ENCODE data around the gene ST6GALNAC3.

DNA sequence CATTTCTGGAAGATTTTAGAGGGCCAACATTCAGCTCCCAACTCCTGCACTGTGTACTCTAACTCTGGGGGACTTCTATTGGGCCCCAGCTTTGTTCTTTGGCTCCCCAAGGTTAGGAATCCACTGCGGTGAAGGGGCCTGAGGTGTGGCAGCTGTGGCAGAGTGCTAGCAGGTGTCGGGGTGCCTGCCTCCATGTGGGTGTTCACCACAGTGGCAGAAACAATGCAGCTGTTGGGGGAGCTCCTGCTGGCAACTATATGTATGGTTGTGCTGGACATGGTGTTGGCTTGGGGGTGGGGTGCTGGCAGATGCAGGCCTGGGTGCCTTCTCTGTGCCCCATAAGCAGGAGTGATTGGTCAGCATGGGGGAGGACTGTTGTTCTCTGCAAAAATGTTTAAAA is 95.5 kb downstream of the ST6GALNAC3 start:
- TF ChIP-seq, protein P1, sequence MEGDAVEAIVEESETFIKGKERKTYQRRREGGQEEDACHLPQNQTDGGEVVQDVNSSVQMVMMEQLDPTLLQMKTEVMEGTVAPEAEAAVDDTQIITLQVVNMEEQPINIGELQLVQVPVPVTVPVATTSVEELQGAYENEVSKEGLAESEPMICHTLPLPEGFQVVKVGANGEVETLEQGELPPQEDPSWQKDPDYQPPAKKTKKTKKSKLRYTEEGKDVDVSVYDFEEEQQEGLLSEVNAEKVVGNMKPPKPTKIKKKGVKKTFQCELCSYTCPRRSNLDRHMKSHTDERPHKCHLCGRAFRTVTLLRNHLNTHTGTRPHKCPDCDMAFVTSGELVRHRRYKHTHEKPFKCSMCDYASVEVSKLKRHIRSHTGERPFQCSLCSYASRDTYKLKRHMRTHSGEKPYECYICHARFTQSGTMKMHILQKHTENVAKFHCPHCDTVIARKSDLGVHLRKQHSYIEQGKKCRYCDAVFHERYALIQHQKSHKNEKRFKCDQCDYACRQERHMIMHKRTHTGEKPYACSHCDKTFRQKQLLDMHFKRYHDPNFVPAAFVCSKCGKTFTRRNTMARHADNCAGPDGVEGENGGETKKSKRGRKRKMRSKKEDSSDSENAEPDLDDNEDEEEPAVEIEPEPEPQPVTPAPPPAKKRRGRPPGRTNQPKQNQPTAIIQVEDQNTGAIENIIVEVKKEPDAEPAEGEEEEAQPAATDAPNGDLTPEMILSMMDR (IDR thresholded peaks at IDR 0.05): no peak
- TF ChIP-seq POLR2A (IDR thresholded peaks at IDR 0.05): no peak

Measured in heart left ventricle (tissue), 13 donors.